Tibial artery (tissue), 4 donors: ENCODE data around the gene H19.

Experiments used
- DNase-seq, 2 donors: peaks; one replicate each; pipeline ENCODE4 v3.0.0-alpha.2; 2019
- H3K27ac ChIP-seq, 2 donors: fragments of 200-600 bp; sonication (generic) in 1 of 2; 1 replicate in 1 of 2; 2 replicates in 1 of 2; pipeline ENCODE4 v1.5.1; 2018 to 2019; ENCODE audit warnings: mild to moderate bottlenecking in 1 of 2
- H3K27me3 ChIP-seq, 2 donors: fragments of 200-600 bp; sonication (generic) in 1 of 2; one replicate each; pipeline versions ENCODE4 v1.5.1 to v1.6.0; 2016 to 2019
- H3K36me3 ChIP-seq, 3 donors: fragments of 200-600 bp; sonication (generic) in 2 of 3; one replicate each; pipeline ENCODE4 v1.5.1; 2016 to 2019; ENCODE audit warnings: mild to moderate bottlenecking in 2 of 3
- H3K4me1 ChIP-seq, 4 donors: fragments of 200-600 bp; sonication (generic) in 2 of 4; 1 replicate in 3 of 4; 2 replicates in 1 of 4; pipeline ENCODE4 v1.5.1; 2016 to 2019
- H3K4me3 ChIP-seq, 2 donors: fragments of 200-600 bp; sonication (generic) in 1 of 2; 1 replicate in 1 of 2; 2 replicates in 1 of 2; pipeline ENCODE4 v1.5.1; 2018 to 2019; ENCODE audit warnings: mild to moderate bottlenecking in 2 of 2
- H3K9me3 ChIP-seq, 3 donors: fragments of 200-600 bp; sonication (generic) in 1 of 3; one replicate each; pipeline ENCODE4 v1.5.1; 2016 to 2019
- CTCF ChIP-seq, 2 experiments: fragments of 200-600 bp in 1 of 2; fragments of 450-650 bp in 1 of 2; IDR thresholded peaks; one replicate each; pipeline ENCODE4 v1.5.1; 2017 to 2019; ENCODE audit warnings: antibody characterized with exemption in 2 of 2, mild to moderate bottlenecking in 1 of 2, moderate library complexity in 1 of 2
- intact Hi-C: fragments of 100-400 bp; cut with DNase I; formaldehyde crosslinking; loops from one replicate; pipeline ENCODE4 v1.15.0; 2023; ENCODE audit warnings: low total_unique reads

H19 gene

GRCh38 chr11:2035382-2035781, 37.7 kb upstream of the H19 start:
- Histone ChIP-seq H3K4me1 (no peaks in the 10 kb centered on the region), H3K27me3 (no peaks in the 10 kb centered on the region), H3K36me3 (no peaks in the 10 kb centered on the region), H3K4me3 (no peak overlapping the region), H3K9me3 (no peaks in the 10 kb centered on the region), H3K27ac (no peak overlapping the region)
- intact Hi-C loops, result no loop called here
- TF ChIP-seq CTCF (IDR thresholded peaks at IDR 0.05), result no peak
- DNase-seq, result no peak

GRCh38 chr11:2031058-2031457, 33.4 kb upstream of the H19 start:
- no peaks in the 10 kb centered on the region for H3K27me3 ChIP-seq
- intact Hi-C loops, result no loop called here

GRCh38 chr11:2027708-2028107, 30.1 kb upstream of the H19 start:
- Histone ChIP-seq H3K9me3 (no peaks in the 10 kb centered on the region), H3K4me1 (no peaks in the 10 kb centered on the region), H3K27ac (no peak overlapping the region), H3K4me3 (no peak overlapping the region), H3K36me3 (no peaks in the 10 kb centered on the region), H3K27me3 (no peaks in the 10 kb centered on the region)
- intact Hi-C loops, result no loop called here
- TF ChIP-seq CTCF (IDR thresholded peaks at IDR 0.05), result no peak
- no peak for DNase-seq

More at GRCh38 chr11:2031058-2031457, 33.4 kb upstream of the H19 start:
- Histone ChIP-seq H3K4me3 (no peak overlapping the region), H3K9me3 (no peaks in the 10 kb centered on the region), H3K36me3 (no peaks in the 10 kb centered on the region), H3K27ac (no peak overlapping the region), H3K4me1 (no peaks in the 10 kb centered on the region)
- no peak for DNase-seq
- no peak for TF ChIP-seq CTCF (IDR thresholded peaks at IDR 0.05)

- no peak for DNase-seq
- Histone ChIP-seq H3K9me3 (no peaks in the 10 kb centered on the region), H3K4me3 (no peak overlapping the region), H3K36me3 (no peaks in the 10 kb centered on the region), H3K27ac (no peak overlapping the region), H3K27me3 (no peaks in the 10 kb centered on the region), H3K4me1 (no peaks in the 10 kb centered on the region)
- intact Hi-C loops, result no loop called here
- no peak for TF ChIP-seq CTCF (IDR thresholded peaks at IDR 0.05)
Observed at GRCh38 chr11:2015025-2015424, 17.4 kb upstream of the H19 start.

GRCh38 chr11:2012440-2012839, 14.8 kb upstream of the H19 start:
- Histone ChIP-seq H3K9me3 (no peaks in the 10 kb centered on the region), H3K27ac (no peak overlapping the region), H3K4me1 (no peaks in the 10 kb centered on the region), H3K27me3 (no peaks in the 10 kb centered on the region), H3K36me3 (no peaks in the 10 kb centered on the region), H3K4me3 (no peak overlapping the region)
- intact Hi-C loops, result no loop called here
- DNase-seq, result no peak
- TF ChIP-seq CTCF (IDR thresholded peaks at IDR 0.05), result no peak

GRCh38 chr11:2004466-2004865, 6.8 kb upstream of the H19 start:
- H3K4me1 ChIP-seq, result no peaks in the 10 kb centered on the region
- no peaks in the 10 kb centered on the region for H3K27me3 ChIP-seq
- H3K9me3 ChIP-seq, result no peaks in the 10 kb centered on the region
- no peak for DNase-seq
- H3K27ac ChIP-seq, result no peak overlapping the region
- no peak overlapping the region for H3K4me3 ChIP-seq
- TF ChIP-seq CTCF (IDR thresholded peaks at IDR 0.05), result no peak
- intact Hi-C loops, result no loop called here
- H3K36me3 ChIP-seq, result no peaks in the 10 kb centered on the region
